ENCODE measurements around the gene KIF2A.

- TF ChIP-seq CTCF (IDR thresholded peaks at IDR 0.05; ENCODE audit: control extremely low read depth in 1 of 3, insufficient read depth in 1 of 3, low read depth in 1 of 3, low read length in 3 of 3) = no peak
- no peak for TF ChIP-seq NRF1 (IDR thresholded peaks at IDR 0.05; ENCODE audit: low read depth, low read length)
- TF ChIP-seq RAD21 (IDR thresholded peaks at IDR 0.05 in 1 of 2, conservative IDR thresholded peaks at IDR 0.05 in 1 of 2; ENCODE audit: low read depth in 2 of 2, low read length in 2 of 2) = no peak
- no peak for TF ChIP-seq POLR2A (IDR thresholded peaks at IDR 0.05; ENCODE audit: control extremely low read depth in 1 of 2, low read depth in 2 of 2, low read length in 2 of 2)
Measured at GRCh38 chr5:62342476-62342837, 36.5 kb downstream of the KIF2A start.

All from H1 (cell line).